DMS153 (cell line): ENCODE results near the gene GRK3.

Source experiments
- DNase-seq: peaks from one replicate; lab custom pipeline; 2025; lab: John Stamatoyannopoulos, UW

The GRK3 gene

GRCh38 chr22:25663654-25664053, 99.2 kb downstream of the GRK3 start:
- DNase-seq, result no peak

GRCh38 chr22:25666308-25666707, 101.8 kb downstream of the GRK3 start:
- no peak for DNase-seq

- no peak for DNase-seq
Measured at GRCh38 chr22:25668437-25668836, 104.0 kb downstream of the GRK3 start.

- DNase-seq, result no peak
Measured at GRCh38 chr22:25669253-25670069, 105.0 kb downstream of the GRK3 start.

- no peak for DNase-seq
Measured at GRCh38 chr22:25670070-25670461, 105.6 kb downstream of the GRK3 start.

GRCh38 chr22:25672289-25673084, 108.0 kb downstream of the GRK3 start:
- DNase-seq, result no peak

- DNase-seq, result no peak
Measured at GRCh38 chr22:25673713-25674112, 109.2 kb downstream of the GRK3 start.

GRCh38 chr22:25677631-25678030, 113.2 kb downstream of the GRK3 start:
- no peak for DNase-seq

- DNase-seq, result no peak
Measured at GRCh38 chr22:25680051-25680450, 115.6 kb downstream of the GRK3 start.

- no peak for DNase-seq
Measured at GRCh38 chr22:25680956-25681355, 116.5 kb downstream of the GRK3 start.

GRCh38 chr22:25682109-25682508, 117.6 kb downstream of the GRK3 start:
- DNase-seq, result no peak

- no peak for DNase-seq
Measured at GRCh38 chr22:25688627-25689026, 124.2 kb downstream of the GRK3 start.

GRCh38 chr22:25689631-25690030, 125.2 kb downstream of the GRK3 start:
- DNase-seq, result no peak

GRCh38 chr22:25690798-25691197, 126.3 kb downstream of the GRK3 start:
- no peak for DNase-seq

- DNase-seq, result no peak
Measured at GRCh38 chr22:25692397-25693267, 128.2 kb downstream of the GRK3 start.

GRCh38 chr22:25693268-25693565, 128.7 kb downstream of the GRK3 start:
- no peak for DNase-seq

GRCh38 chr22:25694196-25694907, 129.9 kb downstream of the GRK3 start:
- DNase-seq, result no peak

GRCh38 chr22:25695146-25695545, 130.7 kb downstream of the GRK3 start:
- DNase-seq, result no peak

GRCh38 chr22:25696763-25697162, 132.3 kb downstream of the GRK3 start:
- DNase-seq, result no peak

- DNase-seq, result no peak
Measured at GRCh38 chr22:25697181-25697664, 132.7 kb downstream of the GRK3 start.

GRCh38 chr22:25697978-25698377, 133.5 kb downstream of the GRK3 start:
- no peak for DNase-seq

- DNase-seq, result no peak
Measured at GRCh38 chr22:25698461-25698860, 134.0 kb downstream of the GRK3 start.
